GM10847 (cell line): ENCODE data around the gene DCAF16.

Source experiments
- POLR2A ChIP-seq: IDR thresholded peaks from 2 replicates; pipeline ENCODE4 v1.6.1; 2011; ENCODE audit not compliant: insufficient read length; ENCODE audit errors: extremely low read depth

Gene DCAF16

DNA sequence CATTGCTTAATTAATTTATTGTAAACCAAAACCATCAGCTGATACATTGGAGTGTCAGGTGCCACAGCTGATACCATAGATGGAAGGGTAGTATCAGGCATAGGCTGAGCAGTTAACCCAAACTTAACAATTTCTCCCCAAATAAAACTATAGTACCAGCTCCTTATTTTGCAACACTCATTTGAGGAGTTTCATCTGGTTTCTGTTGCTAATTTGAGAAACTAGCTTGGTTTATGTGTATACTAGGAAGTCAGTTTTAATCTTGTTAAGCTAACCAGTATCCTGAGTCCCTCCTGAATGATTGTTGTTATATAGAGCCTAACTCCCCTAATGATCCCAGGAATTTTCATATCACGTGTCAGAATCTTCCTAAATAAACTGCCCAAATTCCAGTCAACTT, 12.7 kb downstream of the DCAF16 start:
- no peak for TF ChIP-seq POLR2A

DNA sequence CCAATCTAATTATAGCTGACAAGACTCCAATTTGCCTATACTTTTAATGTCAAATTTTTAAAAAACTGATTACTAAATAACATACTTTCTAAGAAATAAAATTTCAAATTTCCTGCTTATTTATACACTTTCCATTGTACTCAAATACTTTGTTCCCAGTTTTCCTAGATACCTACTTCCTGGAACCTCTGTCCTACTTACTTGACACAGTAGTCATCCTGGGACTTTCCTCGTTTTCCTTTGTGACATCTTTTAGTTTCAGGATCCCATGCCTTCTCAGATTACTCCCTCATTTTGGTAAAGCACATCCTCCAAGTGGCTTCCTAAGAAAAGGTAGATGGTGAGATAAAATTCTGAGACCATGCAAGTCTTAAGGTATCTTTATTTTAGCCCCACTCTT, 15.8 kb downstream of the DCAF16 start:
- no peak for TF ChIP-seq POLR2A

DNA sequence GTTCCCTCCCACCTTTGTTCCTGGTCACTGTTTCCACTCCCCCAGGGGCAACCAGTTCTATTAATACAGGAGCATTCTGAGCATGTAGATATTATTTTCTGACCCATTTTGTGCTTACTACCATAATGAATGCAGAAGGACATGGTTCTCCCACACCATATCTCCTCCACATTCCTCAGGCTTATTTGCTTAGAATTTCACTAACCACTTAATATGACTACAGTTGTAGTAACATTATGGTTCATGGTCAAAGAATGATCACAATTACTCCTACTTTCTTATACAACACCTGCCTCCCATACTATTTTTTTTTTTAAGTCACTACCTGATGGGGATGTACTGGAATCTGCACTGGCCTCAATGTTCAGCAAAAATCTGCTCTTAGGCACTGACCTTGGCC, 21.6 kb downstream of the DCAF16 start:
- no peak for TF ChIP-seq POLR2A

DNA sequence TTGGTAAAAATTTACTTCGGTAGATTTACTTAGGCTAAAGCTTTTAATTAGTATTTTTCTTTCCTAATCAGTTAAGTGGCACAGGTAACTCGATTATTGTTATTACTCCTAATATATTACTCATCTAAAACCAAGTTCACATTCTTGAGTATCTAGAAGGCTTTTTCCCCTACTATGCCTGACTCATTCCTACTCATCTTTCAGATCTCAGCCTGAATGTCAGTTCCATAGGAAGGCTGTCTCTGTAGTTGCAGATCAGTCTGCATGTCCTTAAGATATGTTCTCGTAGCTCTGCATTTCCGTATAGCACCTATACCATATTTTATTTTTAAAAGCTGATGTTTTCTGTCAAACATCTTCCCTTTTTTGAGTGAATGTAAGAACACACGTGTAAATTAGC, 23.2 kb downstream of the DCAF16 start:
- no peak for TF ChIP-seq POLR2A

DNA sequence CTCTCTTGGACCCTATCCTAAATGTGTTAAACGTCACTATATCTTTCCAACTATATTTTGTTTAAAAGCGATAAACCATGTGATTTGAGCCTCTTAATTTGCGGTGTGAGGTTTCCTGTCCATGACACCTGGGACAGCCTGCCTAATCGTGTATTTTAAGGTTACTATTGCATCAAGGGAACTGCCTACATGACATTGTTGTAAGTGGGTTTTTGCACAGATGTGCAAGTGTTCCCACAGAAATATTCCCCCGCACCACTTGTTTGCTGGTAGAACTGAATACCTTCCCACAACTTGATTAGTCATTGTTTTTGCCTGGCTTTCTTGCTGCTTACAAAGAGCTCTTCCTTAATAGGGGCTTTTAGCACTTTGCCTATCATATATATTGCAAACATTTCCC, 24.0 kb downstream of the DCAF16 start:
- no peak for TF ChIP-seq POLR2A

DNA sequence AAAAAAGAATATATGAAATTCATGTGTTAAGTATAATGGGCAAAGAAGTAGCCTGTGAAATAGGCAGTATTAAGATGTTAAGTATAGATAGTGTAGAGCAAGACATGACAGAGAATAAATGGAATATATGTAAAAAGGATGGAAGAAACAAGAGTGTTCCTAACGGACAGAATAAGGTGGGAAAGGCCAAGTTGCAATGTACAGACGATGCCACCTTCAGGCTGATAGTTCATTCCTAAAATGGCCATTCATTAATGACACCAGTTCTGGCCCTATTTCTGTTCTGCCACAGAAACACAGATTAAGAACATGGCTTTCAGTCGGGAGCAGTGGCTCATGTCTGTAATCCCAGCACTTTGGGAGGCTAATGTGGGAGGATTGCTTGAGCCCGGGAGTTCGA, 24.7 kb downstream of the DCAF16 start:
- TF ChIP-seq POLR2A: no peak

DNA sequence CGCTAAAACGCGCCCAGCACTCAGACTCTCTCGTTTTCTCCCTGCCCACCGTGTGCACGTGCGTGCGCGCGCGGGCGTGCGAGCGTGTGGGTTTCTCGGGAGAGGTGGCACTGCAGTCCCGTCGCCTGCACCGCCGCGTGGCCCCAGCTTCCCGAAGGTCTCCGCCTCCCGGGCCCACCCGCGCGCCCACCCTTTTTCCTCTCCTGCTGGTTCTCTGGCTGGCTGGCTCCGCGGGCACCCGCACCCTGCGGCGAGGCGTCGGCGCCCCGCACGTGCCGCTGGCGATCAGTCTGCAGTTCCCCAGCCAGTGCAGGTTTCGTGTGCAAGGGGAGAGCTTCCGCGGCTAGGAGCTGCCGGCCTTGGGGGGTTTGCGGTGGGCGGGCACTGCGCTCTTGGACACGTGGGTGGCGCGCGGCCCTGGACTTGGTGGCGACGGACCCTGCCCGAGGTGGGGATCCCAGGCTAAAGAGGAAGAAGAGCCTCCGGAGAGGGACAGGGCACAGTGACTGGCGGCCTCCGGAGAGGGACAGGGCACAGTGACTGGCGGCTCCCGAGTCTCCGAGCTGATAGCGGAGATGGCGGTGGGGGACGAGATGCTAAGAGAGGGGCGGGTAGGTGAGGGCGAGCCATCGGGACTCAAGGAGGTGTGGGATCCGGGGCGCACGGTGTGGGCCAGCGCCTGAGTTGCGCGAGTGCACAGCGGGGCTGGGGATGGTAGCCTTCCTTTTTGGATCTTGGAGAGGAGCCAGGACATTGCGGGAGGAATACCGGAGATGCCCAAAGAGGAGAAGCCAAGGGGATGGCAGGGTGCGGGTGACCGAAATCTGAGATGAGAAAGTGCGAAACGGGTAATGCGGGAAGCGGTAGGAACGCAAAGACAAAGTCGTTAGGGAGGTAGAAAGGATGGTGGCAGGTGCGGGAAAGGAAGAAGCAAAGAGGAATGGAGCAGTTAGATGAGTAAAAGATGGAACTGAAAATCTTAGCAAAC, 29.0 kb downstream of the DCAF16 start, which contains the start of gene FAM184B:
Gene FAM184B (minus strand): TSS at position 322 of the 988 bp plus-strand sequence. CDS start 322 bp downstream, outside the sequence.
- TF ChIP-seq POLR2A: no peak

DNA sequence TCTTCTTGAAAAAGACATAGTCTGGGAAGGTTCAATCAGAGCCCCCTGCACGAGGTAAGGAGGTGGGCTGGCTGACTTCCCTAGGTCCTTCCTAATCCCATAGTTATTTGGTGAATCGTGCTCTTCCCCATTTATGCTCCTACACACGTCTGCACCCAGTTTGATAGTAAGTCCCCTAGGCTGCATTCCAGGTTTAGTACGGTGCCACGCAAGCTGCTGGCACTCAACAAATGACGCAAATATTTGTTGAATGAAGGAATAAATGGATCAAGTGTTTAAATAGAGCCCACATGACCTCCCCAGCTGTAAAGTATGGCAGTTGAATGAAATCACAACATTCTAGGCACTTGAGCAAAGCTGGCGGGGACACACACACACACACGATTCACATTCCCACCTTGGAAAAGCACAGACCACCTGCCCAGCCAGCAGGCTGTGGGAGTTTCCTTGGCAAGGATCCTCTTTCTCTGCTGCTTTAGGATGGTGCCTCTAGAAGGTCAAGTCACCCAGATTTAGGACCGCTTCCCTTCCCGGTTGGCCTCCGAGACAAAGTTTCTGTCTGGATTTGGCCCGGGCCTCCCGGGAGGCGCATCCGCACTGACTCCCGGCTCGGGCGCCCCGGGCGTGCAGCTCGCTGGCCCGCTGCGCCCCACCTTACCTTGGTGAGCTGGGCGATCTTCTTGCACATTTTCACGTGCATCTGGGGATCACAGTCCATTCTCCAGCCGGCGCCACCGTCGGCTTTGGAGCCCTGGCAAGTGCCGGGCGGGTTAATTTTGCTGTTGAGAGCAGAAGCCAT, 29.9 kb downstream of the DCAF16 start:
- TF ChIP-seq POLR2A: no peak

DNA sequence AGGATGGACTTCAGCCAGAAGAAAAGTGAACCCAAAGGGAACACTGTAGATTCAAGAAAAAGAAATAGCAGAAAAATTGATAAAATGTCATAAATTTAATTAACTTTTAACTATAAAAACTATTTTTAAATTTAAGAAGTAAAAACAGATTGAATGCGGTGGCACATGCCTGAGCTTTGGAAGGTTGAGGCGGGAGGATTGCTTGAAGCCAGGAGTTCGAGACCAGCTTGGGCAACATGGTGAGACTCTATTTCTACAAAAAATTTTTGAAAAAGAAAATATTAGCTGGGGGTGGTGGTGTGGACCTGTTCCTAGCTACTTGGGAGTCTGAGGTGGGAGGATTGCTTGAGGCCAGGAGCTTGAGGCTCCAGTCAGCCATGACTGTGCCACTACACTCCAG, 32.1 kb downstream of the DCAF16 start:
- TF ChIP-seq POLR2A: no peak

DNA sequence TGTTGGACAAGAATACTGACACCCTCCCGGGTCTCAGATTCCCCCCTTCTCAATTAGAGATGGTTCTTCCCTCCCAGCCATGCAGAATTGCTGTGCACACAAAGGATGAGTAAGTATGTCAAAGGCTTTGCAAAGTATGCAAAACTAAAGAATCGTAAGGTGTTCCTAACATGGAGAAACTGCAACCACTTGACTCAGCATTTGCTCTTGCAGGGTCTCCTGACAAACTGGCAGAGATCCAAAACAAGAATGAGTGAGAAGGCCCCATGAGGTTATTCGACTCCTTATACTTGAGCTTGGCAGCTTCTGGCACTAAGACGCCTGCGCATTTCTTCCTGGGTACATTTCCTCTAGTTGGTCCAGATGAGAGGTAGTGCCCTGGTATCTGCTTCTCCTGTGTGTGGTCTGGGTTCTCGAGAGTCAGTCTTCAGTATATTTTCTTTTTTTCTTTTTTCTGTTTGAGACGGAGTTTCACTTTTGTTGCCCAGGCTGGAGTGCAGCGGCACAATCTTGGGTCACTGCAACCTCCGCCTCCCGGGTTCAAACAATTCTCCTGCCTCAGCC, 37.3 kb downstream of the DCAF16 start:
- no peak for TF ChIP-seq POLR2A

DNA sequence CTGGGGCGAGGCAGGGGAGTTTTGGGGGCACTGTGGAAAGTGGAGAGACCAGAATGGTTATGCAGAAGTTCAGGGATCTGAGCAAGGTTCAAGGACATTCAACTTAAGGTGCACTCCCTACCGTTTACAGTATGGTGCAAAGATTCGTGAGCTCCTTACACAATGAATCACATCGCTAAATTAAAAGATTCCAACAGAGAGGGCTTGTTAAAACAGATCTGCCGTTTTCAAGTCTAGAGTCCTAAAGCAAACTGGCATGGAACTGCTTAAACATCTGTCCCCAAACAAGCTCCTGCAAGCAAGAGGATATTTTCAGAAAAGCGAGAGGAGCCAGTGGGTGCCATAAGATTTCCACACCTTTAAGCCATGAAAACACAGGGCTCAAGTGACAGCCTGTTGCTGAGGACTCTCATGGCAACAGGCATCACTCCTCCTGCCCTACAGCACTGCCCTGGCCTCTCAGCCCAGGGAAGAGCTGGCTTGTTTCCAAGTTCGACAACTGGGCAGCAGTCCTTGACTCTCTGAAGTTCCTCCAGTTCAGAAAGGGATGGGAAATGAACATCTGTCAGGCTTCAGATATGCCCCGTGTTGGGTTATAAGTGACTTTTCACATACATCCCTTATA, 39.2 kb downstream of the DCAF16 start:
- no peak for TF ChIP-seq POLR2A

DNA sequence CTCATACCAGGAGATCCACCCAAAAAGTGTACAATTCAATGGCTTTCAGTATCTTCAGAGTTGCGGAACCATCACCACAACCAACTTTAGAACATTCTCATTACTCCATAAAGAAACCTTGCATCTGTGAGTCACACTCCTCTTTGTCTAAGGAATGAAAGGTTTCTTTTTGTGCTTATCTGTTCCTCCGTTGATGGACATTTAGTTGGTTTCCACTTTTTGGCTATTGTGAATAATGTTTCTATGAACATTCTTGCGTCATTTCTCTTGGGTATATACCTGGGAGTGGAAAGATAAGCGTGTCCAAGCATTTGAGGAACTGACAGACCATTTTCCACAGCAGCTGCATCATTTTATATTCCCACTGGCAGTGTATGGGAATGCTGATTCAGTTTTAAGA, 39.7 kb downstream of the DCAF16 start:
- no peak for TF ChIP-seq POLR2A

DNA sequence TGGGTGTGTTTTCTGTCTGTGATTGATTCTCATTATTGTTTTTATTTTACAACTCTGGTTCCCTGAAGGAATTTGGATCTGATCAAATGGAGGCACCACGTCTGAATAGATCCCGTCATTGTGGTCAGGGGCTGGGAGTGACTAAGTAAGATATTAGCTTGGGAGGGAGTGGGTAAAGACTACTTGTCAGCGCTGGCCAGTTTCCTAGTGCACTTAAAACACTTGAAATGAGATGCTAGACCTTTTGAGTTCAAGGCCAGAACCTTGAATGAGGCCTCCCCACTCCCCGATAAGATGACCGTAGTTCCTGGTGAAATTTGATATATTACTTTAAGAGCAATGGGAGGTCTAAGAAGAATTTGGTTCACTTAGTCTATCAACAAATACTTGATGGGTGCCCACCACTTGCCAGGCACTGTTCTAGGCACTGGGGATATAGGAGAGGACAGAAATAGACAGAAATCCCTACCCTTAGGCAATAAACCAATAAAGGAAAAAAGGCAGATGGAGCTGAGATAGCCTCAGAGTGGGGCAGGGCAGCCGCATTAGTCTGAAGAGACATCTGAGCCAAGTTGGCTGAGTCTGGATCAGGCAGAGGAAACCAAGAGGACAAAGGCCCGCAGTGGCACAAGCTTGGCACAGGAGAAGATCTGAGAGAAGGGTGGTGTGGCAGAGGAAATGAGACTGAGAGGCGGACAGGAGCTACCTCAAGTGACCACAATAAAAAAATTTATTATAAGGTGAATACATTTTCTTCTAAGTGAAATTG, 41.0 kb downstream of the DCAF16 start:
- TF ChIP-seq POLR2A: no peak

DNA sequence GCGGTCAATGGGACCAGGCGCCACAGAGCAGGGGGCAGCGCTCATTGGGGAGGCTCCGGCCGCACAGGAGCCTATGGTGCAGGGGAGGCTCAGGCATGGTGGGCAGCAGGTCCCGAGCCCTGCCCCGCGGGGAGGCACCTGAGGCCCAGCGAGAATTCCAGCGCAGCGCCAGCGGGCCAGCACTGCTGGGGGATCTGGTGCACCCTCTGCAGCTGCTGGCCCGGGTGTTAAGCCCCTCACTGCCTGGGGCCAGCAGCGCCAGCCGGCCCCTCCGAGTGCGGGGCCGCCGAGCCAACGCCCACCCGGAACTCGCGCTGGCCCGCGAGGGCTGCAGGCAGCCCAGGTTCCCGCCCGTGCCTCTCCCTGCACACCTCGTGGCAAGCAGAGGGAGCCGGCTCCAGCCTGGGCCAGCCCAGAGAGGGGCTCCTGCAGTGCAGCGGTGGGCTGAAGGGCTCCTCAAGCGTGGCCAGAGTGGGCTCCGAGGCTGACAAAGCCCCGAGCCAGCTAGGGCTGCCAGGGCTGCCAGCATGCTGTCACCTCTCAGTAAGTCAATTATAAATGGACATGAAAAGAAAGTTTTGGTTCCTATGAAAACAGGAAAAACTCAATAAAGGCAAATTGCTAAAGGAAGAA, 43.6 kb downstream of the DCAF16 start:
- TF ChIP-seq POLR2A: no peak
